TTC549 (cell line): Measurements from ENCODE around the gene NAP1L2.
"Not testable (repeated sequence)": the region's sequence is repeated elsewhere in the genome, so short reads cannot be mapped to it uniquely, and the experiment has no call there.

Source experiments
- FAIRE-seq: peaks from 2 replicates; lab custom pipeline; 2012; peaks lifted over from hg19 to GRCh38; lab: Jason Lieb, UNC

The NAP1L2 gene

GRCh38 chrX:73214426-73215094 is at the start of gene NAP1L2:
TSS of gene NAP1L2 (minus strand) at chrX:73214851. CDS start at chrX:73214492, 359 bp downstream.
- no peak for FAIRE-seq

- no peak for FAIRE-seq
Measured at GRCh38 chrX:73262991-73263390, 48.3 kb upstream of the NAP1L2 start.

- no peak for FAIRE-seq
Measured at GRCh38 chrX:73239242-73239641, 24.6 kb upstream of the NAP1L2 start.

GRCh38 chrX:73217621-73218020 is 3.0 kb upstream of the NAP1L2 start:
- FAIRE-seq, result no peak

GRCh38 chrX:73215246-73215645 is 595 bp upstream of the NAP1L2 start:
- FAIRE-seq, result no peak

- no peak for FAIRE-seq
Measured at GRCh38 chrX:73213734-73214425, 771 bp downstream of the NAP1L2 start.

GRCh38 chrX:73206366-73206765 is 8.3 kb downstream of the NAP1L2 start:
- FAIRE-seq, result no peak

- no peak for FAIRE-seq
Measured at GRCh38 chrX:73182502-73183114, 32.0 kb downstream of the NAP1L2 start.

GRCh38 chrX:73168945-73169344 is 45.7 kb downstream of the NAP1L2 start:
- FAIRE-seq, result not testable (repeated sequence)
